NCI-H2227 (cell line): ENCODE data around the gene CNN2.
A peak's percentile ranks its signal among the peaks of the same experiment; 100 is the strongest.

Experiments used
- DNase-seq: peaks from one replicate; lab custom pipeline; 2025; ENCODE audit not compliant: unreplicated experiment; lab: John Stamatoyannopoulos, UW

CNN2 gene

DNA sequence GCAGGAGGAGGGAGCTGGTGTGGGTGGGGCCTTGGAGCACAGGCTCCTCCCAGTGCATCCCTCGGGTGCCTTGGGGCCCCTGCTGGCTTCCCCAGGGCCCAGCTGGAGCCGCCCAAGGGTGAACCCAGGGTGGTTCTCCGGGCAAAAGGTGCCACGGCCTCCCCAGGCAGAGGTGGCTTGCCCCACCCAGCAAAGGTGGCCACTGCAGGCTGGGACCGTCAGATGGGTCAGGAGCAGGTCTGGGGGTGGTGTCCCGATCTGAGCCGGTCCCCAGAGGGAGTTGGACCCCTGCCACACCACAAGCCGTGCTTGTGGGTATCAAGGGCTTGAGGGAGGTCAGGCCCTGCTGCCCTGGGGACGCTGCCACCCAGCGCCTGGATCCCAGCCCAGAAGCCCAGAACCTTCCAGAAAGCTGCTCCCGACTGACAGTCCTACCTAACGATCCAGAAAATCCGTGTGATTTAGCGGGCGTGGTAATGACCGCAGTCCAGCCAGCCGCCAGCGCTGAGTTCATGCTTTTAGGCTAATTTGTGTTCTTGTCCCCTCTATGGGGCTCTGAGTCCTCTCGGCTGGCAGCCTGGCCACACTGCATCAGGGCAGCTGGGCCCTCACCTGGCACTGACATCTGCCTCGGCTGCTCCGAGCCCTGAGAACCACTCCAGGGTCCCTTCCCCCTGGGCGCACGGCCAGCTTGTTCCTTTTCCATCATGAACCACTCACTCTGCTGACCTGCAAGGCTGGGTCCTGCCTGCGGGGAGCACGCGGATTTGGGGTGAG, 31.2 kb upstream of the CNN2 start:
- no peak for DNase-seq

- DNase-seq = peak; percentile 52
These were observed 30.2 kb upstream of the CNN2 start for GRCh38 chr19:996051-996838.

DNA sequence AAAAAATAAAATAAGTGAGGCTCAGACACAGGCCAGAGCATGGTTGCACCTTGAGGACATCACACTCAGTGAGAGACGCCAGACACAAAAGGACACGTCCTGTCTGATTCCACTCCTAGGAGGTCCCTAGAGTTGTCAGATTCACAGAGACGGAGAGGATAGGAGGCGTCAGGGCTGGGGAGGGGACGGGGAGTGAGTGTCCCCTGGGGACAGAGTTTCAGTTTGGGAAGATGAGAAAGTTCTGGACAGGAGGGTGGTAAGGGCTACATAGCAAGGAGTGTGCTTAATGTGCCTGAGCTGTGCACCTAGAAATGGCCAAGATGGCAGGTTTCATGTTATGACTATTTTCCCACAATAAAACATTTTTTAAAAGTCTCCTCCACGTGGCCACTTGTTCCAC, 28.3 kb upstream of the CNN2 start:
- no peak for DNase-seq

GRCh38 chr19:999379-999719, 27.1 kb upstream of the CNN2 start:
- DNase-seq = no peak

- DNase-seq = peak; percentile 25
These were observed 26.3 kb upstream of the CNN2 start, which contains the start of gene GRIN3B for GRCh38 chr19:1000095-1000494. TSS of gene GRIN3B (plus strand) at chr19:1000419. CDS start at chr19:1000438, 19 bp downstream.

DNA sequence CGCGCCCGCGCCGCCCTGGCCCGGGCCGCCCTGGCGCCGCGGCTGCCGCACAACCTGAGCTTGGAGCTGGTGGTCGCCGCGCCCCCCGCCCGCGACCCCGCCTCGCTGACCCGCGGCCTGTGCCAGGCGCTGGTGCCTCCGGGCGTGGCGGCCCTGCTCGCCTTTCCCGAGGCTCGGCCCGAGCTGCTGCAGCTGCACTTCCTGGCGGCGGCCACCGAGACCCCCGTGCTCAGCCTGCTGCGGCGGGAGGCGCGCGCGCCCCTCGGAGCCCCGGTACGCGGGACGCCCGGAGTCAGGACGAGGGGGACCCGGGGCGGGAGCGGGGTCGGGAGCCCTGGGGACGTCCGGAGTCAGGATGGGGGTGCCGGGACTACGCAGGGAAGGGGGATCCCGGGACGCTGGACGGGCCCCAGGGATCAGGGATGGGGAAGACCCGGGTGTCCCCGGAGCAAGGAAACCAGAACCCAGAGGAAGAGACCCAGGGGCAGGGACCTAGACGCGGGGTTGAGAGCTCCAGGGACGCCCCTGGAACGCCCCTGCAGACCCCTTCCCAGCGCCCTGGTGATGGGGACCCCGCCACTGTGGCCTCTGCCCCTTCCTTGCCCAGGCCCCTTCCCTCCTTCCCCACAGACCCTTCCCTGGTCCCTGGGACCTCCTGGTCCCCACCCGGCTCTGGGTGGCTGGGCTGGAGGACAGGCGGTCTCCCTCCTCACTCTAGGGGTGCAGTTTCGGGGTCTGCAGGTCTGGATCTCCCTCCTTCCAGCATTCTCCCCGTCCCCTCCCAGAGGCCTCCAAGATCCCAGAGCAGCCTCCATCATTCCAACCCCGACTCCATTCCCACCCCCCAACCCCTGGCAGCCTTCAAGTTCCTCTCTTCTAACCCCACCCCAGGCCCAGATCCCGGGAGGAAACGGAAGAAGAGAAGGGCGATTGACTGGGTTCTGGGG, 25.5 kb upstream of the CNN2 start:
- no peak for DNase-seq

GRCh38 chr19:1001538-1002166, 24.8 kb upstream of the CNN2 start:
- peak; percentile 47 for DNase-seq

DNA sequence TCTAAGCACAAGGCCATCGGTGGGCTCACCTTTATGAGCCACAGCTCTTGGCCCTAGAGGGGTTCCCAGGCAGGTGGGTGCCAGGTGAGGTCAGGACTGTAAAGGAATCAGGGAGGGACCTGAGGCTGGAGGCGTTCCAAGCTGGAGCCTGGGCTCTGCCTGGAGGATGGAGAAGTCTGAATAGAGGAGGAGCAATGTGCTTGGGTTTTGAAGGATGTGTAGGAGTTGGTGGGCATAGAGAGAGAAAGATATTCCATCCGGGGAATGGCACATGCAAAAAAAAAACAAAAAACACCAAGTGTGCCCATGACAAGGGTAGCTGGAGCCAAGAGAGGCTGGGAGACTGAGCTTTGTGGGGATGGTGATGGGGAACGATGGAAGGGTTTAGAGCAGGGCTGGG, 23.8 kb upstream of the CNN2 start:
- no peak for DNase-seq

- DNase-seq = no peak
These were observed 23.1 kb upstream of the CNN2 start for GRCh38 chr19:1003283-1003682.

GRCh38 chr19:1004204-1004802, 22.1 kb upstream of the CNN2 start:
- no peak for DNase-seq

DNA sequence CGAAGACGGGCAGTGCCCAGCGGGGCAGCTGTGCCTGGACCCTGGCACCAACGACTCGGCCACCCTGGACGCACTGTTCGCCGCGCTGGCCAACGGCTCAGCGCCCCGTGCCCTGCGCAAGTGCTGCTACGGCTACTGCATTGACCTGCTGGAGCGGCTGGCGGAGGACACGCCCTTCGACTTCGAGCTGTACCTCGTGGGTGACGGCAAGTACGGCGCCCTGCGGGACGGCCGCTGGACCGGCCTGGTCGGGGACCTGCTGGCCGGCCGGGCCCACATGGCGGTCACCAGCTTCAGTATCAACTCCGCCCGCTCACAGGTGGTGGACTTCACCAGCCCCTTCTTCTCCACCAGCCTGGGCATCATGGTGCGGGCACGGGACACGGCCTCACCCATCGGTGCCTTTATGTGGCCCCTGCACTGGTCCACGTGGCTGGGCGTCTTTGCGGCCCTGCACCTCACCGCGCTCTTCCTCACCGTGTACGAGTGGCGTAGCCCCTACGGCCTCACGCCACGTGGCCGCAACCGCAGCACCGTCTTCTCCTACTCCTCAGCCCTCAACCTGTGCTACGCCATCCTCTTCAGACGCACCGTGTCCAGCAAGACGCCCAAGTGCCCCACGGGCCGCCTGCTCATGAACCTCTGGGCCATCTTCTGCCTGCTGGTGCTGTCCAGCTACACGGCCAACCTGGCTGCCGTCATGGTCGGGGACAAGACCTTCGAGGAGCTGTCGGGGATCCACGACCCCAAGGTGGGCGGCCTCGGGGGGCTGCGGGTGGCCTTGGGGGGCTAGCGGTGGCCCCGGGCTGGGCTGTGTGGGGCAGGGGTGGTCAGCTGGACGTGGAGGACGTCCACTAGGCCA, 21.4 kb upstream of the CNN2 start:
- no peak for DNase-seq

DNA sequence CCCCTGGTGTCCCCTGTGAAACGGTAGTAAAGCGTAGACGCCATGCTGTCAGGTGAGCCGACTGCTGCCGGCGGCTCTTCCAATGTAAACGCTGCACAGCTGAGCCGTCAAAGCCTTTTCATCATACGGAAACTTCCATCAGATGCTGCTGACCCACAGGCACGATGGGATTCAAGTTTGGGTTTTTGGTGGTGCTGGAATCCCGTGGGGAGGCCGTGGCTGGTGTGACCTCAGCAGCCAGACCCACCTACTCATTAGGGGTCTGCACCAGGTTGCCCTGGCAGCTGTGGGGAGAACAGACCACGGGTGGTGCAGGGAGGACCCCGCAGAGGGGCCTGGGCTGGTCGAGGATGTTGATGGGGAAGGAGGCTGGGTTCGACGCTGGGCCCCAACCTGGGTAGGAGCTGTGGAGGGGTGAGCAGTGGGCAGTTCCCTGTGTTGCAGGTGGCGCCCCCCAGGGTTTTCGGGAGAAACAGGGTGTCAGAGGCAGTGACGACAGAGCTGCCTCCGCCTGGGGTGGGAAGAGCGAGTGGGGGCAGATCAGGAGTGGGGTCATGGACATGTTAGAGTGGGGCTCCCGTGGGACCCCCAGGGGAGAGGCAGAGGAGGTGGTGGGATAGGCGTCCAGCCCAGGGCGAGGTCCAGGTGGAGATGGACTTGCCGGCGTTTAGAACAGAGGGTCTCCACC, 19.6 kb upstream of the CNN2 start:
- no peak for DNase-seq

DNA sequence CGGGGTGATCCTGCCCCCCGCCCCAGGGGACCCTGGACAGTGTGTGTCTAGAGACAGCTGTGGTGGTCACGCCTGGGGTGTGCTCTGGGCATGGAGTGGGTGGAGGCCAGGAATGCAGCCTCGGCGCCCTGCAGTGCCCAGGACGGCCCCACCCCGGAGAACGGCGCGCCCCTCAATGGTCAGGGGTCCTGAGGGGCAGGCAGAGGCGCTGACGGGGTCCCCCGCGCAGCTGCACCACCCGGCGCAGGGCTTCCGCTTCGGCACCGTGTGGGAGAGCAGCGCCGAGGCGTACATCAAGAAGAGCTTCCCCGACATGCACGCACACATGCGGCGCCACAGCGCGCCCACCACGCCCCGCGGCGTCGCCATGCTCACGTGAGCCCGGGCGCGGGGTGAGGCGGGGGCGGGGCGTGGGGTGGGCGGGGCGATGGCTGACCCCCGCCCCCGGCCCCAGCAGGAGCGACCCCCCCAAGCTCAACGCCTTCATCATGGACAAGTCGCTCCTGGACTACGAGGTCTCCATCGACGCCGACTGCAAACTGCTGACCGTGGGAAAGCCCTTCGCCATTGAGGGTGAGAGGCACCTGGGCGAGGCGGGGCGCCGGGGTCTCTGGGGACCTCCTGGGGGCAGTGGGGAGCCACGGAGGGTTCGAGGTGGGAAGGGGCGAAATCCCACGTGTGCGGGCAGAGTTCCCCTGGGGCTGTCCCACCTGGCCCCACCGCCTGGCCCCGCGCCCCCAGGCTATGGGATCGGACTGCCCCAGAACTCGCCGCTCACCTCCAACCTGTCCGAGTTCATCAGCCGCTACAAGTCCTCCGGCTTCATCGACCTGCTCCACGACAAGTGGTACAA, 18.8 kb upstream of the CNN2 start:
- DNase-seq = no peak

GRCh38 chr19:1008268-1009040, 18.0 kb upstream of the CNN2 start:
- DNase-seq = no peak

- DNase-seq = no peak
These were observed 17.1 kb upstream of the CNN2 start for GRCh38 chr19:1009041-1009980.

GRCh38 chr19:1009981-1010538, 16.3 kb upstream of the CNN2 start:
- DNase-seq = no peak
